Parathyroid adenoma (tissue), 2 donors: ENCODE data around the gene PRDX4.

Source experiments
- H2AFZ ChIP-seq: fragments of 300-600 bp; sonication (generic); one replicate; pipeline ENCODE4 v1.7.0; 2017; ENCODE audit warnings: antibody characterized with exemption, mild to moderate bottlenecking
- H3K27ac ChIP-seq: fragments of 300-600 bp; sonication (generic); one replicate; pipeline ENCODE4 v1.7.0; 2017
- H3K27me3 ChIP-seq: fragments of 300-600 bp; sonication (generic); one replicate; pipeline ENCODE4 v1.7.0; 2017; ENCODE audit warnings: low read length; ENCODE audit not compliant: control insufficient read depth, insufficient read depth
- H3K36me3 ChIP-seq: fragments of 300-600 bp; sonication (generic); one replicate; pipeline ENCODE4 v1.7.0; 2017; ENCODE audit warnings: low read length; ENCODE audit not compliant: control insufficient read depth, insufficient read depth
- H3K4me1 ChIP-seq: fragments of 300-600 bp; sonication (generic); one replicate; pipeline ENCODE4 v1.7.0; 2017; ENCODE audit warnings: control low read depth
- H3K4me2 ChIP-seq: fragments of 300-600 bp; sonication (generic); one replicate; pipeline ENCODE4 v1.7.0; 2017; ENCODE audit warnings: low read length
- H3K4me3 ChIP-seq: fragments of 300-600 bp; sonication (generic); one replicate; pipeline ENCODE4 v1.7.0; 2017; ENCODE audit warnings: low read depth, low read length
- H3K79me2 ChIP-seq: fragments of 300-600 bp; sonication (generic); one replicate; pipeline ENCODE4 v1.7.0; 2017; ENCODE audit warnings: control low read depth
- H3K9ac ChIP-seq: fragments of 300-600 bp; sonication (generic); one replicate; pipeline ENCODE4 v1.7.0; 2017; ENCODE audit warnings: mild to moderate bottlenecking
- H3K9me3 ChIP-seq: fragments of 300-600 bp; sonication (generic); one replicate; pipeline ENCODE4 v1.7.0; 2017; ENCODE audit warnings: low read length; ENCODE audit not compliant: control insufficient read depth
- CTCF ChIP-seq: fragments of 300-600 bp; sonication (generic); IDR thresholded peaks from one replicate; pipeline ENCODE4 v1.7.0; 2017; ENCODE audit warnings: antibody characterized with exemption, mild to moderate bottlenecking
- donor health status: primary hyperparathyroidism.

PRDX4 gene

GRCh38 chrX:23660766-23661132 is 6.5 kb upstream of the PRDX4 start:
- H3K27ac ChIP-seq = no peak overlapping the region
- no peaks in the 10 kb centered on the region for H3K79me2 ChIP-seq
- no peak overlapping the region for H3K4me2 ChIP-seq
- TF ChIP-seq CTCF = no peak
- no peak overlapping the region for H3K4me3 ChIP-seq
- no peaks in the 10 kb centered on the region for H3K36me3 ChIP-seq
- H3K27me3 ChIP-seq = no peaks in the 10 kb centered on the region
- H3K9ac ChIP-seq = no peak overlapping the region
- H2AFZ ChIP-seq = no peak overlapping the region
- no peaks in the 10 kb centered on the region for H3K4me1 ChIP-seq
- H3K9me3 ChIP-seq = no peaks in the 10 kb centered on the region

- no peak overlapping the region for H2AFZ ChIP-seq
- H3K36me3 ChIP-seq = no peaks in the 10 kb centered on the region
- no peaks in the 10 kb centered on the region for H3K9me3 ChIP-seq
- no peak overlapping the region for H3K4me2 ChIP-seq
- no peak overlapping the region for H3K9ac ChIP-seq
- TF ChIP-seq CTCF = no peak
- H3K27me3 ChIP-seq = no peaks in the 10 kb centered on the region
- H3K4me1 ChIP-seq = no peaks in the 10 kb centered on the region
- no peak overlapping the region for H3K4me3 ChIP-seq
- H3K27ac ChIP-seq = no peak overlapping the region
- no peaks in the 10 kb centered on the region for H3K79me2 ChIP-seq
These were observed 5.6 kb upstream of the PRDX4 start for GRCh38 chrX:23661671-23662070.

GRCh38 chrX:23662187-23662586 is 5.1 kb upstream of the PRDX4 start:
- Histone ChIP-seq H3K4me2 (no peak overlapping the region), H3K9ac (no peak overlapping the region), H2AFZ (no peak overlapping the region), H3K79me2 (no peaks in the 10 kb centered on the region), H3K27ac (no peak overlapping the region), H3K4me3 (no peak overlapping the region), H3K36me3 (no peaks in the 10 kb centered on the region), H3K9me3 (no peaks in the 10 kb centered on the region), H3K4me1 (no peaks in the 10 kb centered on the region), H3K27me3 (no peaks in the 10 kb centered on the region)
- TF ChIP-seq CTCF = no peak

GRCh38 chrX:23662853-23663252 is 4.4 kb upstream of the PRDX4 start:
- H3K9me3 ChIP-seq = no peaks in the 10 kb centered on the region
- H3K27ac ChIP-seq = no peak overlapping the region
- H2AFZ ChIP-seq = no peak overlapping the region
- H3K79me2 ChIP-seq = no peaks in the 10 kb centered on the region
- H3K27me3 ChIP-seq = no peaks in the 10 kb centered on the region
- no peak overlapping the region for H3K4me2 ChIP-seq
- H3K9ac ChIP-seq = no peak overlapping the region
- H3K36me3 ChIP-seq = no peaks in the 10 kb centered on the region
- no peak for TF ChIP-seq CTCF
- no peak overlapping the region for H3K4me3 ChIP-seq
- H3K4me1 ChIP-seq = no peaks in the 10 kb centered on the region

- no peak for TF ChIP-seq CTCF
These were observed 2.8 kb upstream of the PRDX4 start for GRCh38 chrX:23664496-23664895.

More at GRCh38 chrX:23664496-23664895, 2.8 kb upstream of the PRDX4 start:
- no peaks in the 10 kb centered on the region for H3K27me3 ChIP-seq
- no peaks in the 10 kb centered on the region for H3K9me3 ChIP-seq
- H3K36me3 ChIP-seq = no peaks in the 10 kb centered on the region
- H3K9ac ChIP-seq = no peak overlapping the region
- no peak overlapping the region for H2AFZ ChIP-seq
- H3K4me1 ChIP-seq = no peaks in the 10 kb centered on the region
- H3K27ac ChIP-seq = no peak overlapping the region
- H3K4me3 ChIP-seq = no peak overlapping the region
- no peak overlapping the region for H3K4me2 ChIP-seq
- H3K79me2 ChIP-seq = no peaks in the 10 kb centered on the region
